ENCODE results near the gene KCNAB3.

KCNAB3 gene

GRCh38 chr17:7940034-7940433, 10.4 kb upstream of the KCNAB3 start:
- no peak for DNase-seq

- no peak for DNase-seq
These were observed 6.2 kb upstream of the KCNAB3 start for GRCh38 chr17:7935859-7936258.

- DNase-seq, result peak; percentile 39 to 43
These were observed 3.3 kb upstream of the KCNAB3 start for GRCh38 chr17:7932949-7933348.

- DNase-seq, result peak; percentile 47 to 53
These were observed 2.8 kb upstream of the KCNAB3 start for GRCh38 chr17:7932483-7932891.

- DNase-seq, result peak; percentile 99 to 100
These were observed 2.2 kb upstream of the KCNAB3 start, which contains the start of the genes CNTROB and TRAPPC1 for GRCh38 chr17:7931709-7932482. CNTROB (plus strand) TSS chr17:7932206; CDS start chr17:7933080, 874 bp downstream. TRAPPC1 (minus strand) TSS chr17:7931946; CDS start chr17:7931829, 117 bp downstream.

- no peak for DNase-seq
These were observed 1.4 kb upstream of the KCNAB3 start for GRCh38 chr17:7930841-7931631.

GRCh38 chr17:7927596-7927995, 2.1 kb downstream of the KCNAB3 start:
- DNase-seq, result no peak

GRCh38 chr17:7922845-7923628, 6.6 kb downstream of the KCNAB3 start:
- DNase-seq, result no peak

GRCh38 chr17:7922269-7922844, 7.3 kb downstream of the KCNAB3 start:
- DNase-seq, result no peak

GRCh38 chr17:7916808-7917207, 12.8 kb downstream of the KCNAB3 start:
- DNase-seq, result peak in 1 of 2 experiments; percentile 8

GRCh38 chr17:7916385-7916682, 13.3 kb downstream of the KCNAB3 start:
- DNase-seq, result no peak

- DNase-seq, result peak; percentile 98
These were observed 13.9 kb downstream of the KCNAB3 start, which contains the start of gene RNF227 for GRCh38 chr17:7915611-7916384. RNF227 (minus strand) TSS chr17:7916289; CDS start chr17:7916195, 94 bp downstream.

GRCh38 chr17:7915179-7915610, 14.5 kb downstream of the KCNAB3 start:
- no peak for DNase-seq

- peak; percentile 49 to 65 for DNase-seq
These were observed 16.6 kb downstream of the KCNAB3 start for GRCh38 chr17:7912927-7913524.

GRCh38 chr17:7911116-7911515, 18.5 kb downstream of the KCNAB3 start:
- no peak for DNase-seq

- DNase-seq, result no peak
These were observed 18.9 kb downstream of the KCNAB3 start for GRCh38 chr17:7910711-7911110.

- DNase-seq, result no peak
These were observed 19.4 kb downstream of the KCNAB3 start for GRCh38 chr17:7910281-7910680.

GRCh38 chr17:7909089-7909488, 20.6 kb downstream of the KCNAB3 start:
- DNase-seq, result no peak

GRCh38 chr17:7903154-7904103, 26.2 kb downstream of the KCNAB3 start:
- no peak for DNase-seq

GRCh38 chr17:7897773-7898172, 31.9 kb downstream of the KCNAB3 start:
- peak in 1 of 2 experiments; percentile 20 for DNase-seq
